ENCODE results near the gene ST3GAL3.

The ST3GAL3 gene

DNA sequence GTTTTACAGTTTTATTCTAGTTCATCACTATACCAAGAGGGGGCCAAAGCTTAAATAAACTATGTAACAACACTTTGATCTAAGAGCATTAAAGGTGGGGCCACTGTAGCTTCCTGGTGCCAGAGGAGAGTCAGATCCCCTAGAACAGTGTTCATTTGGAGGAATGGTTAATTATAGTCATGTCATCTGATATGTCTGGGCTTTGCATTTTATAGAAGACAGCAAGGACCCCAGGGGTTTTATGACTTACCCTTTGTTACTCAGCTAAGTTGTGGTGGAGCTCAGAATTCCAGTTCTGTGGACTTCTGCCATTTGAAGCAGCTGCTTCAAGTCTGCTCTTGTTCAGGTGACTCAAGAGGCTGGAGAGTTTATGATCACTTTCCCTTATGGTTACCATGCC is 40.7 kb upstream of the ST3GAL3 start:
- Histone ChIP-seq H4K8ac (ENCODE audit: low read depth, low read length) (no peak overlapping the region), H3K4me3 (ENCODE audit: low read depth, low read length) (no peak overlapping the region), H2BK120ac (ENCODE audit: insufficient read depth, low read length, poor library complexity) (no peak overlapping the region), H2AK5ac (ENCODE audit: low read length) (no peak overlapping the region), H3K27ac (ENCODE audit: low read depth, low read length) (no peak overlapping the region), H2AFZ (ENCODE audit: insufficient read depth, low read length, poor library complexity) (no peak overlapping the region), H4K91ac (ENCODE audit: low read depth, low read length) (no peak overlapping the region), H3K14ac (ENCODE audit: low read length) (no peak overlapping the region), H3K36me3 (ENCODE audit: control insufficient read depth in 1 of 2, insufficient read depth in 2 of 2, low read length in 2 of 2) (peaks cover 65 to 83% of the 10 kb centered on the region in 2 experiments), H3K4ac (ENCODE audit: low read depth, low read length) (no peak overlapping the region), H3K9me3 (ENCODE audit: insufficient read depth, low read depth, low read length) (no peaks in the 10 kb centered on the region), H2BK5ac (ENCODE audit: low read depth, low read length, poor library complexity) (no peak overlapping the region), H3K9ac (ENCODE audit: low read length) (no peak overlapping the region), H3K23ac (ENCODE audit: low read length) (no peak overlapping the region), H3K4me1 (ENCODE audit: control insufficient read depth in 1 of 2, insufficient read depth in 2 of 2, low read length in 2 of 2) (no peaks in the 10 kb centered on the region), H2BK12ac (ENCODE audit: low read length) (no peak overlapping the region), H3K4me2 (ENCODE audit: low read length) (no peak overlapping the region), H3K79me1 (ENCODE audit: low read length) (no peaks in the 10 kb centered on the region), H3K79me2 (ENCODE audit: control insufficient read depth, insufficient read depth, low read length, poor library complexity) (no peaks in the 10 kb centered on the region), H4K12ac (ENCODE audit: low read depth, low read length) (no peak overlapping the region), H3K18ac (ENCODE audit: low read length) (no peak overlapping the region), H3K27me3 (ENCODE audit: insufficient read depth, low read length) (no peaks in the 10 kb centered on the region)
- DNase-seq = no peak

DNA sequence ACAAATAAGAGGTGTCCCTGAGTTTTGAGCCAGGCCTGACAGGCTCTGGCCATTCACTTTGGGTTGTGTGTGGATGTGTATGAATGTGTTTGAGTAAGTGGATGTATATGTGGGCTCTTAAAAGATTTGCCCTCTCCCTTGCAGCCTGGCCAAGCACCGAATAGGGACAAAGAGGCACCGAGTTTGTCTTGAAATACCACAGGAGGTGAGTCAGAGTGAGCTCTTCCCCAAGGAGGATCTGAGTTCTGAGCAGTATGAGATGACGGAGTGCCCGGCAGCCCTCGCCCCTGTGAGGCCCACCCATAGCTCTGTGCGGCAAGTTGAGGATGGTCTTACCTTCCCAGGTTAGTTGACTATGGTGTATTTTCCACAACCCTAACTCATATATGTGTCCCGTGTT is 38.4 kb upstream of the ST3GAL3 start:
- H3K4me3 ChIP-seq (ENCODE audit: low read depth, low read length) = no peak overlapping the region
- no peak overlapping the region for H3K23ac ChIP-seq (ENCODE audit: low read length)
- DNase-seq = no peak
- H3K9me3 ChIP-seq (ENCODE audit: insufficient read depth, low read depth, low read length) = no peaks in the 10 kb centered on the region
- H4K8ac ChIP-seq (ENCODE audit: low read depth, low read length) = no peak overlapping the region
- H3K27me3 ChIP-seq (ENCODE audit: insufficient read depth, low read length) = no peaks in the 10 kb centered on the region
- H2AFZ ChIP-seq (ENCODE audit: insufficient read depth, low read length, poor library complexity) = no peak overlapping the region
- H2AK5ac ChIP-seq (ENCODE audit: low read length) = no peak overlapping the region
- no peak overlapping the region for H2BK120ac ChIP-seq (ENCODE audit: insufficient read depth, low read length, poor library complexity)
- H2BK12ac ChIP-seq (ENCODE audit: low read length) = no peak overlapping the region
- H3K79me2 ChIP-seq (ENCODE audit: control insufficient read depth, insufficient read depth, low read length, poor library complexity) = no peaks in the 10 kb centered on the region
- H4K91ac ChIP-seq (ENCODE audit: low read depth, low read length) = no peak overlapping the region
- H3K9ac ChIP-seq (ENCODE audit: low read length) = no peak overlapping the region
- no peak overlapping the region for H3K4ac ChIP-seq (ENCODE audit: low read depth, low read length)
- no peak overlapping the region for H3K4me2 ChIP-seq (ENCODE audit: low read length)
- H3K36me3 ChIP-seq (ENCODE audit: control insufficient read depth in 1 of 2, insufficient read depth in 2 of 2, low read length in 2 of 2) = peaks cover 60 to 78% of the 10 kb centered on the region in 2 experiments
- WGBS (ENCODE audit: extremely low coverage, insufficient coverage, insufficient read length) = no CpG with 5 or more reads among the region's 7 CpGs
- no peak overlapping the region for H3K18ac ChIP-seq (ENCODE audit: low read length)
- H3K79me1 ChIP-seq (ENCODE audit: low read length) = no peaks in the 10 kb centered on the region
- H3K4me1 ChIP-seq (ENCODE audit: control insufficient read depth in 1 of 2, insufficient read depth in 2 of 2, low read length in 2 of 2) = no peaks in the 10 kb centered on the region
- H4K12ac ChIP-seq (ENCODE audit: low read depth, low read length) = no peak overlapping the region
- no peak overlapping the region for H3K27ac ChIP-seq (ENCODE audit: low read depth, low read length)
- H2BK5ac ChIP-seq (ENCODE audit: low read depth, low read length, poor library complexity) = no peak overlapping the region
- H3K14ac ChIP-seq (ENCODE audit: low read length) = no peak overlapping the region

DNA sequence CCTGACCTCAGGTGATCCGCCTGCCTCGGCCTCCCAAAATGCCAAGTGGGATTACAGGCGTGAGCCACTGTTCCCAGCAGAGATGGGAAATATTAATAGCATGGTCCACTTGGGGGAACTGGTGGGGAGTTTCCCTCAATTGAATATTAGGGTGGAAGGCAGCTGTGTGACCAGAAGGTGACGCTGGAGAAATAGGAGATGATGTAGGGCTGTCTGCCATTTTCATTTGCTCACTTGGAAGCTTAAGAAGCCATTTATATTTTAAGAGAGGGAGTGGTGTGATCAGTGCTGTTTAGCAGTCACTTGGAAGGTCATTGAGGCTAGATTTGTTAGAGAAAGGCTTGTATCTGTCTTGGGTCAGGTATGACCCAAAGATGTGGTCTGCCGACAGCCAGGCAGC is 37.5 kb upstream of the ST3GAL3 start:
- no peaks in the 10 kb centered on the region for H3K79me2 ChIP-seq (ENCODE audit: control insufficient read depth, insufficient read depth, low read length, poor library complexity)
- no CpG with 5 or more reads among the region's 5 CpGs for WGBS (ENCODE audit: extremely low coverage, insufficient coverage, insufficient read length)

DNA sequence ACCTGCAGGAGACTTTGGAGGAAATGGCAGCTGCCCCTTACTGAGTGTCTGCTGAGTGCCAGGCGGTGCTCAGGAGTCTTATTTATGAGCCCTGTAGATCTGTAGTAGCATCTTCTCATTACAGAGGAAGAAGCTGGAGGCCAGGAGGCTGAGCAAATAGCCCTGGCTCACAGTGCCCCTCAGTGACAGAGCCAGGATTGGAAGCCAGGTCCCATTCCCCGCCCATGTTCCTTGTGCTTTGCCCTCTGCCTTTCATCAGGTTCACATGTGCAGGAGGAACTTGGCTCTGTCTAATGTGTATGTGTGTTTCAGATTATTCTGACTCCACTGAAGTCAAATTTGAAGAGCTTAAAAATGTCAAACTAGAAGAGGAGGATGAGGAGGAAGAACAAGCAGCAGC is 36.1 kb upstream of the ST3GAL3 start:
- Histone ChIP-seq H3K27ac (ENCODE audit: low read depth, low read length) (no peak overlapping the region), H4K8ac (ENCODE audit: low read depth, low read length) (no peak overlapping the region), H3K14ac (ENCODE audit: low read length) (no peak overlapping the region), H3K4me1 (ENCODE audit: control insufficient read depth in 1 of 2, insufficient read depth in 2 of 2, low read length in 2 of 2) (no peaks in the 10 kb centered on the region), H3K27me3 (ENCODE audit: insufficient read depth, low read length) (no peaks in the 10 kb centered on the region), H3K9me3 (ENCODE audit: insufficient read depth, low read depth, low read length) (no peaks in the 10 kb centered on the region), H2AFZ (ENCODE audit: insufficient read depth, low read length, poor library complexity) (no peak overlapping the region), H3K23ac (ENCODE audit: low read length) (no peak overlapping the region), H2BK120ac (ENCODE audit: insufficient read depth, low read length, poor library complexity) (no peak overlapping the region), H3K4me3 (ENCODE audit: low read depth, low read length) (no peak overlapping the region), H3K4ac (ENCODE audit: low read depth, low read length) (no peak overlapping the region), H3K18ac (ENCODE audit: low read length) (no peak overlapping the region), H2AK5ac (ENCODE audit: low read length) (no peak overlapping the region), H3K9ac (ENCODE audit: low read length) (no peak overlapping the region), H4K91ac (ENCODE audit: low read depth, low read length) (no peak overlapping the region), H3K4me2 (ENCODE audit: low read length) (no peak overlapping the region), H3K79me2 (ENCODE audit: control insufficient read depth, insufficient read depth, low read length, poor library complexity) (no peaks in the 10 kb centered on the region), H3K79me1 (ENCODE audit: low read length) (no peaks in the 10 kb centered on the region), H4K12ac (ENCODE audit: low read depth, low read length) (no peak overlapping the region), H2BK12ac (ENCODE audit: low read length) (no peak overlapping the region), H2BK5ac (ENCODE audit: low read depth, low read length, poor library complexity) (no peak overlapping the region), H3K36me3 (ENCODE audit: control insufficient read depth in 1 of 2, insufficient read depth in 2 of 2, low read length in 2 of 2) (peaks cover 67 to 80% of the 10 kb centered on the region in 2 experiments)
- DNase-seq = no peak
- no CpG with 5 or more reads among the region's 2 CpGs for whole genome bisulfite sequencing (ENCODE audit: extremely low coverage, insufficient coverage, insufficient read length)

More for the DNA sequence above, 37.5 kb upstream of the ST3GAL3 start:
- DNase-seq = no peak
- Histone ChIP-seq H4K8ac (ENCODE audit: low read depth, low read length) (no peak overlapping the region), H2BK5ac (ENCODE audit: low read depth, low read length, poor library complexity) (no peak overlapping the region), H3K4me3 (ENCODE audit: low read depth, low read length) (no peak overlapping the region), H3K4ac (ENCODE audit: low read depth, low read length) (no peak overlapping the region), H3K36me3 (ENCODE audit: control insufficient read depth in 1 of 2, insufficient read depth in 2 of 2, low read length in 2 of 2) (peaks cover 60 to 78% of the 10 kb centered on the region in 2 experiments), H2BK12ac (ENCODE audit: low read length) (no peak overlapping the region), H2AFZ (ENCODE audit: insufficient read depth, low read length, poor library complexity) (no peak overlapping the region), H2BK120ac (ENCODE audit: insufficient read depth, low read length, poor library complexity) (no peak overlapping the region), H2AK5ac (ENCODE audit: low read length) (no peak overlapping the region), H3K14ac (ENCODE audit: low read length) (no peak overlapping the region), H3K9me3 (ENCODE audit: insufficient read depth, low read depth, low read length) (no peaks in the 10 kb centered on the region), H3K4me1 (ENCODE audit: control insufficient read depth in 1 of 2, insufficient read depth in 2 of 2, low read length in 2 of 2) (no peaks in the 10 kb centered on the region), H3K9ac (ENCODE audit: low read length) (no peak overlapping the region), H4K12ac (ENCODE audit: low read depth, low read length) (no peak overlapping the region), H3K27ac (ENCODE audit: low read depth, low read length) (no peak overlapping the region), H3K23ac (ENCODE audit: low read length) (no peak overlapping the region), H3K4me2 (ENCODE audit: low read length) (no peak overlapping the region), H3K18ac (ENCODE audit: low read length) (no peak overlapping the region), H3K79me1 (ENCODE audit: low read length) (no peaks in the 10 kb centered on the region), H3K27me3 (ENCODE audit: insufficient read depth, low read length) (no peaks in the 10 kb centered on the region), H4K91ac (ENCODE audit: low read depth, low read length) (no peak overlapping the region)

Measured in trophoblast cell (in vitro differentiated cells and primary cell).